Peyer's patch (tissue), 4 donors: Measurements from ENCODE around the gene MAPK6. TPM values are rescaled to one million over a fixed set of nuclear protein-coding genes. Genes with fewer than 3 reads are reported as not detected.

Experiments used
- DNase-seq, 3 donors: peaks; one replicate each; pipeline ENCODE4 v3.0.0-alpha.2; 2017 to 2019
- H3K27ac ChIP-seq, 4 donors: fragments of 200-600 bp; sonication (generic); one replicate each; pipeline ENCODE4 v1.5.1; 2016 to 2019
- H3K27me3 ChIP-seq, 2 donors: fragments of 200-600 bp; sonication (generic); one replicate each; pipeline ENCODE4 v1.5.1; 2019
- H3K36me3 ChIP-seq, 3 donors: fragments of 200-600 bp; sonication (generic); one replicate each; pipeline ENCODE4 v1.5.1; 2016 to 2019
- H3K4me1 ChIP-seq, 4 donors: fragments of 200-600 bp; sonication (generic); one replicate each; pipeline ENCODE4 v1.5.1; 2016 to 2019
- H3K4me3 ChIP-seq, 4 donors: fragments of 200-600 bp; sonication (generic); 1 replicate in 3 of 4; 2 replicates in 1 of 4; pipeline ENCODE4 v1.5.1; 2016 to 2019; ENCODE audit warnings: mild to moderate bottlenecking in 1 of 4
- H3K9me3 ChIP-seq, 4 donors: fragments of 200-600 bp; sonication (generic); one replicate each; pipeline ENCODE4 v1.5.1; 2016 to 2019; ENCODE audit warnings: mild to moderate bottlenecking in 1 of 4
- CTCF ChIP-seq, 6 experiments: fragments of 450-650 bp in 4 of 6; fragments of 200-600 bp in 2 of 6; sonication (generic) in 1 of 6; IDR thresholded peaks; one replicate each; pipeline ENCODE4 v1.5.1; 2017 to 2019; ENCODE audit warnings: antibody characterized with exemption in 6 of 6, mild to moderate bottlenecking in 3 of 6, moderate library complexity in 1 of 6
- POLR2A ChIP-seq, 2 donors: fragments of 450-650 bp; IDR thresholded peaks; one replicate each; pipeline ENCODE4 v1.5.1; 2017; ENCODE audit warnings: antibody characterized with exemption in 2 of 2, mild to moderate bottlenecking in 2 of 2, moderate library complexity in 2 of 2
- total RNA-seq, 4 donors: library from RNA; depleted of rRNA; stranded (reverse); fragments of >200 nt; gene quantifications; one replicate each; pipeline ENCODE4 v1.1.0, GENCODE V29; 2016

MAPK6 gene
- total RNA-seq, 4 donors from 2014 or later, result 41.3 to 112 (median 72.3) TPM

GRCh38 chr15:52106641-52107040, 87.6 kb downstream of the MAPK6 start:
- H3K27me3 ChIP-seq, result no peaks in the 10 kb centered on the region
- H3K9me3 ChIP-seq, result no peaks in the 10 kb centered on the region
- peaks cover 0 to 3% (median 2%) of the 10 kb centered on the region in 4 donors for H3K4me1 ChIP-seq
- no peak for DNase-seq
- no peak for TF ChIP-seq CTCF (IDR thresholded peaks at IDR 0.05)
- no peak for TF ChIP-seq POLR2A (IDR thresholded peaks at IDR 0.05)
- H3K4me3 ChIP-seq, result no peak overlapping the region
- H3K27ac ChIP-seq, result no peak overlapping the region
- no peaks in the 10 kb centered on the region for H3K36me3 ChIP-seq

DNA sequence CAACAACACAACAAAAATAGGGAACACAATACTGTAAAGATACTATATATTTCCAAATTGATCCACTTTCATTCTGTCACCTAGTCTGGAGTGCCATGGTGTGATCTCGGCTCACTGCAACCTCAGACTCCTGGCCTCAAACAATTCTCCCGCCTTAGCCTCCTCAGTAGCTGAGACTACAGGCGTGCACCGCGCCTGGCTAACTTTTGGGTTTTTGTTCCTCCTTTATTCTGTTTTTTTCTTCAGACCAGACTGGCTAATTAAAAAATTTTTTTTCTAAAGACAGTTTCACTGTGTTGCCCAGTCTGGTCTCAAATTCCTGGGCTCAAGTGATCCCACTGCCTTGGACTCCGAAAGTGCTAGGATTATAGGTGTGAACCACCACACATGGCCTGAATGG, 88.2 kb downstream of the MAPK6 start:
- Histone ChIP-seq H3K4me1 (peaks cover 0 to 9% (median 7%) of the 10 kb centered on the region in 4 donors), H3K27me3 (no peaks in the 10 kb centered on the region), H3K27ac (no peak overlapping the region), H3K36me3 (no peaks in the 10 kb centered on the region), H3K9me3 (no peaks in the 10 kb centered on the region), H3K4me3 (no peak overlapping the region)
- TF ChIP-seq POLR2A (IDR thresholded peaks at IDR 0.05), result no peak
- TF ChIP-seq CTCF (IDR thresholded peaks at IDR 0.05), result no peak
- DNase-seq, result no peak

GRCh38 chr15:52109559-52110451, 90.8 kb downstream of the MAPK6 start:
- Histone ChIP-seq H3K36me3 (no peaks in the 10 kb centered on the region), H3K4me1 (peaks cover 0 to 22% (median 9%) of the 10 kb centered on the region in 4 donors), H3K9me3 (no peaks in the 10 kb centered on the region), H3K27ac (peak overlapping the region in 1 of 4 donors; percentile 36), H3K27me3 (no peaks in the 10 kb centered on the region), H3K4me3 (no peak overlapping the region)
- TF ChIP-seq CTCF (IDR thresholded peaks at IDR 0.05) (no peak), POLR2A (IDR thresholded peaks at IDR 0.05) (no peak)
- DNase-seq, result peak in 1 of 3 donors; percentile 35

- Histone ChIP-seq H3K9me3 (no peaks in the 10 kb centered on the region), H3K4me1 (peaks cover 2 to 24% (median 9%) of the 10 kb centered on the region in 4 donors), H3K36me3 (no peaks in the 10 kb centered on the region), H3K27ac (peak overlapping the region; percentile 1 to 70 (median 35)), H3K4me3 (peak overlapping the region; percentile 41 to 59 (median 52)), H3K27me3 (no peaks in the 10 kb centered on the region)
- DNase-seq, result no peak
- no peak for TF ChIP-seq POLR2A (IDR thresholded peaks at IDR 0.05)
- TF ChIP-seq CTCF (IDR thresholded peaks at IDR 0.05), result no peak
Observed at GRCh38 chr15:52111517-52112202, 92.6 kb downstream of the MAPK6 start.

DNA sequence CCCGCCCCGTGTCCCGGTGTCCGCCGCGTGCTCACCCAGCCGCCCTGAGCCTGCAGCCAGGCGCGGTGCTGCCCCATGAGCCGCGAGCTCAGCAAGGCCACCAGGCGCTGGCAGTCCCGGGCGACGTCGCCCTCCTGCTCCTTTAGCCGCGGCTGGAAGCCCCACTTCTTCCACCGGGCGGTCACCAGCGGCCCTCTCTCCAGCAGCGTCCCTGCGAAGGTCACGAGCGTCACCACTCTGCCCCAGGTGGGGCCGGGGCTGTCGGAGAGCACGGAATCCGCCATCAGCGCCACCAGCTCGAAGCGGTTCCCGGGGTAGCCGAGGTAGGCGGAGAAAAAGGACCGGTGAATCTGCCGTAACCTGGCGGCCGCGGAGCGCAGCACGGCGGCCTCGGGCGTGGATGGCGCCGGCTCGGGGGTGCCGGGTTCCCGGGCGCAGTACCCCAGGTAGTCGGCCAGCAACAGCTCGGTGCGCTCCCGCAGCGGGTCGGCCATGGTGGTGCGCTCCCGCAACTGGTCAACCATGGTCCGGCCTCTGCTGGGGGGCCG, 93.3 kb downstream of the MAPK6 start:
- no peak for TF ChIP-seq POLR2A (IDR thresholded peaks at IDR 0.05)
- TF ChIP-seq CTCF (IDR thresholded peaks at IDR 0.05), result peak in 3 of 6 experiments; percentile 8 to 33 (median 27)
- peak in 2 of 3 donors; percentile 66 to 74 for DNase-seq
- Histone ChIP-seq H3K27me3 (no peaks in the 10 kb centered on the region), H3K9me3 (no peaks in the 10 kb centered on the region), H3K4me1 (peaks cover 2 to 27% (median 9%) of the 10 kb centered on the region in 4 donors), H3K4me3 (peak overlapping the region; percentile 41 to 59 (median 52)), H3K36me3 (no peaks in the 10 kb centered on the region), H3K27ac (peak overlapping the region; percentile 1 to 70 (median 35))
